PC-9 (cell line): ENCODE data around the gene PDE3B.
"Not testable (repeated sequence)": the region's sequence is repeated elsewhere in the genome, so short reads cannot be mapped to it uniquely, and the experiment has no call there.

ENCODE experiments used
- EZH2 ChIP-seq: fragments of 200-600 bp; sonication (generic); IDR thresholded peaks from 2 replicates; pipeline ENCODE4 v1.8.0; 2017; ENCODE audit warnings: antibody characterized with exemption, low read depth
- TF ChIP-seq, protein P1 (sequence below): fragments of 200-600 bp; sonication (generic); conservative IDR thresholded peaks from 2 replicates; pipeline ENCODE4 v1.6.1; 2017; ENCODE audit warnings: mixed run types, antibody characterized with exemption, mild to moderate bottlenecking, moderate library complexity

DNA sequence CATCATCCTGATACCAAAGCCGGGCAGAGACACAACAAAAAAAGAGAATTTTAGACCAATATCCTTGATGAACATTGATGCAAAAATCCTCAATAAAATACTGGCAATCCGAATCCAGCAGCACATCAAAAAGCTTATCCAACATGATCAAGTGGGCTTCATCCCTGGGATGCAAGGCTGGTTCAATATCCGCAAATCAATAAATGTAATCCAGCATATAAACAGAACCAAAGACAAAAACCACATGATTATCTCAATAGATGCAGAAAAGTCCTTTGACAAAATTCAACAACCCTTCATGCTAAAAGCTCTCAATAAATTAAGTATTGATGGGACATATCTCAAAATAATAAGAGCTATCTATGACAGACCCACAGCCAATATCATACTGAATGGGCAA lies 21.3 kb downstream of the PDE3B start:
- TF ChIP-seq, protein P1, sequence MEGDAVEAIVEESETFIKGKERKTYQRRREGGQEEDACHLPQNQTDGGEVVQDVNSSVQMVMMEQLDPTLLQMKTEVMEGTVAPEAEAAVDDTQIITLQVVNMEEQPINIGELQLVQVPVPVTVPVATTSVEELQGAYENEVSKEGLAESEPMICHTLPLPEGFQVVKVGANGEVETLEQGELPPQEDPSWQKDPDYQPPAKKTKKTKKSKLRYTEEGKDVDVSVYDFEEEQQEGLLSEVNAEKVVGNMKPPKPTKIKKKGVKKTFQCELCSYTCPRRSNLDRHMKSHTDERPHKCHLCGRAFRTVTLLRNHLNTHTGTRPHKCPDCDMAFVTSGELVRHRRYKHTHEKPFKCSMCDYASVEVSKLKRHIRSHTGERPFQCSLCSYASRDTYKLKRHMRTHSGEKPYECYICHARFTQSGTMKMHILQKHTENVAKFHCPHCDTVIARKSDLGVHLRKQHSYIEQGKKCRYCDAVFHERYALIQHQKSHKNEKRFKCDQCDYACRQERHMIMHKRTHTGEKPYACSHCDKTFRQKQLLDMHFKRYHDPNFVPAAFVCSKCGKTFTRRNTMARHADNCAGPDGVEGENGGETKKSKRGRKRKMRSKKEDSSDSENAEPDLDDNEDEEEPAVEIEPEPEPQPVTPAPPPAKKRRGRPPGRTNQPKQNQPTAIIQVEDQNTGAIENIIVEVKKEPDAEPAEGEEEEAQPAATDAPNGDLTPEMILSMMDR, result not testable (repeated sequence)
- not testable (repeated sequence) for TF ChIP-seq EZH2
